HG03064 (cell line): Measurements from ENCODE around the gene CAV3.

Experiments
- ATAC-seq: cut with Tn5 transposase; IDR thresholded peaks from one replicate; pipeline ENCODE4 v1.9.1; 2021; ENCODE audit warnings: low read depth; ENCODE audit not compliant: unreplicated experiment

CAV3 gene

DNA sequence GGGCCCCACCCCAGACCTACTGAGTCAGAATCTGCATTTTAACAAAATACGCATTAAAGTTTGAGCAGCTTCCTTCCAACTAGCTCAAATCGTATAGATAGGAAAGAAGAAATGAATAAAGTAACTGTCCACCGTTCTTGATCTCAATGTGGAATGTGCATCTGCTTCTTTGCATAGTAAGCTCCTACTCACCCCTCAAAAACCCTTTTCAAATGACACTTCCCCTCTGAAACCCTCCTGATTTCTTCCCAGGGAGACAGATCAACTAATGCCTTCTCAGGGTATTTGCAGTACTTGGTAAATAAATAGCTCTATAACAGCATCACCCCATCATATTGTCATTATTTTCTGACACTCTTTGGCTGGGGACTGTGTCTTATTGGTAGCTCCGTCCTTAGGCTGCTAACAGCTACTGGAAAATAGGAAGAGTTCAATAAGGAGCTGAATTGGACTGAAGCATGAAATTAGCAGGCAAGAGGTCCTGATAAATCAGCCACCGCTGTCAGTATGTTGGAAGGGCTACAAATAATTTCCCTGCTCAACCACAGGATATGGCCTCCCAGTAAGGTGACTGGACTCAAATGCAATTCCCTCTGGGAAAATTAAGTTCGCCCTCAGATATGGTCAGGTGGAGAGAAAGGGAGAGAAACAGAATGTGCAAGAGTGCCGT is 25.6 kb downstream of the CAV3 start:
- no peak for ATAC-seq

DNA sequence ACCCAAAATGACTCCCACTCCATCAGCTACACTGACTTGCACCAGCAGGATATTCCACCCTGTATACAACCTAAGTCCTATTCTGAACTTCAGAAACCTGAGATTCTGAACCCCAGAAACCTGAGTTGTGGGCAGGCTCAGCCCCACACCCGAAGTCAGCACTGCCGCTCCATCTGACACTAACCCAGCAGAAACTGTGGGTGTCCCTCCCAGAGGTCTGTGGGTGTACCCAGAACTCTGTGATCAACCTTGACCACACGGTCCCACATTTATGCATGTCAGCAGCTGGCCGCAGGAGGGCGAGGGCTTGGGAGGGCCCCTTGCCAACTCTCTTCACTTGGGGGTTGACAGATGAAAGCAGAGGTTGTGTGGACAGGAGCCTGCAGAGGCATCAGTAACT is 26.5 kb downstream of the CAV3 start:
- no peak for ATAC-seq

DNA sequence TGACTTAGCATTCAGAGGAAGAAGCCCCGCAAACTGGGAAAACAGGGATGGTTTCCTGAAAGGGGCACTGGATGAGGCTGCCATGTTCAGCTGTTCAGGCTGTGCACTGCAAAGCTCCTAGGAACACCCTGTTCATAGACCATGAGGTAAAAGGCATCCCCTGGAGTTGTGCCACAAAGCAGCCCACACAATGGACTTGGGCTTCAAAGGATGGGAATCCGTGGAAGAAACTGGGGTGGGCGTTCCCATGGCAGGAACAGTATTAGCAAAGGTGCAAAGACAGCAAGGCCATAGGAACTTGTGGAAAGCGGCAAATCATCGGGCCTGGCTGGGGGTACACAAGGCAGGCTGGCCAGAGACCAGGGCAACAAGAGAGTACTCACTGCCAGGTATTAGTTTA is 26.9 kb downstream of the CAV3 start:
- no peak for ATAC-seq

DNA sequence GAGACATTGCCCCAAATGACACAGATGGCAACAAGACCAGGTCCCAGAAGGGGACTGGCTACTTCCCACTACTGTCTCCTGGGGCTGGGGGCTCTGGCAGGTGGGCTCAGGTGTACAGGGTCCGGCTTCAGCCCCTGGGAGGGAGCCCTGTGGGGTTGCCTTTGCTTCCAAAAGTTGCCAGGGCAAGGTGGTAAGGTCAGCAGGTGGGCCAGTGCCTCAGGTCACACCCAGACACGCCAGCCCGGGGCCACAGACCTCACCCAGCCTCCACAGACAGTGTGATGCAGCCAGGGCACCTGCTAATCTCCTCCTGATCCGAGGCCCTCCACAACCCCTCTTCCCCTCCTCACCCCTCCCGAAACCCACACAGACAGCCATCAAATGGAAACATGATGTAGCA is 28.3 kb downstream of the CAV3 start:
- ATAC-seq: no peak

DNA sequence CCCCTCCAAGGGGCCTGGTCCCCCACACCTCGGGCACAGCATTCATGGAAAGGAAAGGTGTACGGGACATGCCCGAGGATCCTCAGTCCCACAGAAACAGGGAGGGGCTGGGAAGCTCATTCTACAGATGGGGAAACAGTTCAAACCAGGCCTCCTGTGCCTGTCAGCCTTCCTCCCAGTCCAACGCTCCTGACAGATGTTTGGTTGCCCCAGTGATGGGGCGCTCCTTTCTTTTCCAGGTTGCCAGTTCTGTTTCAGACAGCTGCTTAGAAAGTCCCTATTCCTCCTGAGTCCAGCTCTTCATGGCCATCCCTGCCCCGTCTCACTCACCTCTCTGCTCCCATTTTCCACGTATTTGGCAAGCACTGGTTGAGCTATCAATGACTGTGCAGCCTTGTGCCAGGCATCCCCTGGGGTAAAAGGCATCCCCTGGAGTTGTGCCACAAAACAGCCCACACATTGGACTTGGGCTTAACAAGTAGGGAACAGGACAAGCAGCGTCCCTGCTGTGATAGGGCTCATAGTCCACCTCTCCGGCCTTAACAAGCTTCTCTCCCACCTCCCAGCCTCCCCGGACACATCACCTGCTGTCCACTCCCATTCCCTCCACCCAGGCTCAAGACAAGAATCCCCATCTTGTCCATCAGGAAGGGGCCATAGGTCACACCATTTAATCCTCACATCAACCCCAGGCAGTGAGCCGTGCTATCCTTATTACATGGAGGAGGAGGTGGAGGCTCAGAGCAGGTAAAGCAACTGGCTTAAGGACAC is 29.2 kb downstream of the CAV3 start:
- no peak for ATAC-seq

DNA sequence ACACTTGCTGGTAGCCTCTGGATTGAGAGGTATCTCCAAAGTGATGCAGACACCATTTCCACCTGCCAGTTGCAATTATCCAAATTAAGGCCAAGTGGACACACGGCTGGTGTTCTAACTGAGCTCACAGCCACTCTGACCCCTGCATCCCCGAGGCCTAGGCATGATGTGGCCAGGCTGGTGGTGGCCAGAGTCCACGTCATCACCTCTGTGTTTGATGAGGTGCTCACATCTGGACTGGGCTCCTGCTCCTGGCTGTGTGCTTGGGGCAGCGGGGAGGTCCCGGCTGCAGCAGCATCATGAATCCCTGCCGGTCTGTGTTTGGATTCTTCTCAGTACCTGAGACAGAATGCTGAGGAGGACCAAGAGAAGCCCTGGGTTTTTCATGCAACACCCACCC is 30.9 kb downstream of the CAV3 start:
- no peak for ATAC-seq

DNA sequence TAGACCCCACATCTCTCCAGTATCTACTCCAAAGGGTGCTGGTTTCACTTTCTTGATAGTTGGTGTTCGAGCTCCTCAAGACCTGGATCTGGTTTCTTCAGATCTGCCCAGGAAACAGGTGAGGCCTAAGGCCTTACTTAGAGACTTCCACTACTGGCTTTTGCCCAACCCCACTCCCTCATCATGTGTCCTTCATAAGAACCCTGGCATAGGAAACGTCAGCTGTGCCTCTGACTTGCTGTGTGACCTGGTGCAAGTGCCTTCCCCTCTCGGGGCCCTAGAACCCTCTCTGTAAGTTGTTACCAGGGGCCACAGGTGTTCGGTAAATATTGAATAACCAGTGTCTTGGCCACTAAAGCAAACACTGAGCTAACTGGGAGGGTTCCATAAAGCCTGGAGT is 31.9 kb downstream of the CAV3 start:
- ATAC-seq: no peak

DNA sequence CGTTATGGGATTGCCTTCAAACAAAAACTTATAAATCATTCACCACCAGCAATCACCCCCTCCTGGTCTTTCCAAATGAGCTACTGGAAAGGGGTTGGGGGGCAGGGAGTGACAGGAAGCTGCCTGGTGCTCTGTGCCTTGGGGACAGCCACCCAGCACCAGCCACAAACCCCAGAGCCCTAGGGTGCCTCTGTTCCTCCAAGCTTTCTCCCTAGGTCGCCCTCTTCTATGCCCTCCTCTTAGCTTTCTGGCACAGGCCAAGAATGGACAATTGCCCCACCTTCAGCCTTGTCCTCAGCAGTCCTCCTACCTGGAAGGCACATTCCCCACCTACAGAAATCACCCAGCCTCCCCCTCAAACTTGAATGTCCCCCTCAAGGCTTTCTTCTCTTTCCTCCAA is 32.5 kb downstream of the CAV3 start:
- no peak for ATAC-seq

DNA sequence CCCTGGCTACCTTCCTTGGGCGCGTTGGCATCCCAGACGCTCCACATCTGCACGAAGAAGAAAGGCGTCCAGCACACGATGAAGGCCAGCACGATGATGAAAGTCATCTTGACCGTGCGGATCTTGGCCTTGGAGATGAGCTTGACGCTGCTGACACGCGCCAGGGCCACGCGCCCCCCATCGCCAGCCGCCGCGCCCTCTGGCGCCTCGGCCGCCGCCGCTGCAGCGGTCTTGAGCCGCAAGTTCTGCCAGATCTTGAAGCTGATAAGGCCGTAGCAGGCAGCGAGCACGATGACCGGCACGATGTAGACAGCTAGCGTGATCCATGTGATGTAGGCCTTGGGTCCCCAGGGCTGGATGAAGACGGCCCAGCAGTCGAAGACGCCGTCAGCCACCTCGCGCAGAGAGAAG is 33.7 kb downstream of the CAV3 start:
- ATAC-seq: no peak

DNA sequence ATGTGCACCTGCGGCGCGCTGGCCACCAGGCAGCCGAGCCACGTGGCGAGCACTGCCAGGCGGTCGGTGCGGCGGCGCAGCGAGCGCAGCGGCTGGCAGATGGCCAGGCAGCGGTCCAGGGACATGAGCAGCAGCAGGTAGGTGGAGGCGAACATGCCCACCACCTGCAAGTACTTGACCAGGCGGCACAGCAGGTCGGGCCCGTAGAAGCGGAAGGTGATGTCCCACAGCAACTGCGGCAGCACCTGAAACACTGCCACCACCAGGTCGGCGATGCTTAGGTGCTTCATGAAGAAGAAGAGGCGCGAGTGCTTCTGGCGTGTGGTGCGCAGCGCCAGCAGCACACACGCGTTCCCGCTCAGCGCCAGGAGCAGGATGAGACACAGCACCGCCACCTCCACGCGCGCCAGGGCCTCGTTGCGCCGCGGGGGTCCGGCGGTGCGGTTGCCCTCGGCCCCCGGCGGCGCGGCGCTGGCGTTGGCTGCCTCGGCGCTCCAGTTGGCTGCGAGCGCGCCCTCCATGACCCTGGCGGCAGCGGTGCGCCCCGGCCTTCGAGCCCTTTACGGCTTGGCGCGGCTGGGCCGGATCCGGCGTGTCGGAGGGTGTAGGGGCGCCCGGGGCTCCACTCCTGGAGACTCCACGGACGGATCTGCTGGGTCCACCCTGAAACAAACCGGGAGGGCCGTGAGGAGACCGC is 34.2 kb downstream of the CAV3 start:
- peak; percentile 46 for ATAC-seq

DNA sequence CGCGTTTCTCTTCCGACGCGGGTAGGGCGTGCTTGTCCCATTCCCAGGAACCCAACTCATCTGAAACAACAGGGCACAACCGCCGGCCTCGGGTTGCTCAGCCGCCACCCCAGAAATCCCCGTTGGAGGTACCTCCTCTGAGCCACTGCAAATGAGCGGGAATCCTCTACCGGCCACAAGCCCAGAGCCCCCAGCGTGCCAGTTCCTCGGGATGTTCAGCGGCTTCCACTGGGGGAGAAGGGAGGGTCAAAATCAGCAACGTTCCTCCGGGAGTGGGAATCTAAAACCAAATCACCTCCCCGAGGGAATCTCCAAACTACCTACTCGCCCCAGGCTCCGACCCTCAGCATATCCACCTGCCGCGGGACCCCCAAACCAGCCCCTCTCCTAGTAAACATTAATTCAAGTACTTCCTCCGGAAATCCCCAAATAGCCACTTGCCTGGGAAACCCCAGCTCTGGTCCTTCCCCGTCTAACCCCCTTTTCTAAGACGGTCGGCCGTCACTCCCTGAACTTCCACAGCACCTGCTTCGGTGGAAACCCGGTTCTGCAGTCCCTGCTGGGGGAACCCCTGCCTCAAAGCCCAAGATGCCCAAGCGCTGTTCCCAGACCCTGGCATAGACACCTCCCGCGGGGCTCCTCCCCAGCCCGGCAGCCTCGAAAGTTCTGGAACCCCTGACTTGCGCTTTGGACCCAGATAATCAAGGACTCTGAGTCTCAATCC is 34.9 kb downstream of the CAV3 start:
- peak; percentile 27 for ATAC-seq

DNA sequence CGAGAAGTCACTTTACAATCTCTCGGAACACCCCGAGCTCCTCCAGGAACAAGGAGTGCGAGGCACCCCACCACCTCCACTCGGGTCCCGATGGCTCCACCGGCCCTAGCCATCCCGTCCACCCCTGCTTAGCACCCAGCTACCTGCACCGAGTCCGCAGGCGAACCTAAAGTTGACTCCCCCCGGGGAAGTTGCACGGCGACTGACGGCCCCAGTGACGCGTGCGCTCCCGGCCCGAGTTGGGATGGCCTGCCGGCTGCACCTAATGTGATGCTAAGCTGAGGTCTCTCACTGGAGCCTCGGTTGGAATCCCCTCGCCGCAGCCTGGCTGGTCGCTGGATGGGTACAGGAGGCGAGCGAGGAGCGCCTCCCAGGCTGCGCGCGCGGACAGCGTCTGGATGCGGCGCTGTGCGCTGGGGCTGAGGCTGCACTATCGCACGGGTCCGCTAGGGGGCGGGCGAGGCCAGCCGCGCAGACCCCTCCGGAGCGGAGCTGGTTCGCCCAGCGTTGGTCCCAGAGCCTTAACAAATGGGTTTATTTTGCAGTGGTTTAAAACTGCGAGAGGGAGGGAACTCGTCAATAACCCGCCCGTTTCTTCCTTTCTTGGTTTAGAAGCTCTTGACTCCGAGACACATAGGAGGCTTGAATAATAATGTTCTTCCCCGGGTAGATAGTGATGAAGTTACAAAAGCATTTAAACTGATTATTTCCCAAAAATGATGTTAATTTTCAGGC is 35.7 kb downstream of the CAV3 start, which contains the start of gene OXTR:
TSS of gene OXTR (minus strand) at position 526 of the 735 bp plus-strand sequence. CDS start 1,426 bp downstream, outside the sequence.
- ATAC-seq: peak; percentile 67

DNA sequence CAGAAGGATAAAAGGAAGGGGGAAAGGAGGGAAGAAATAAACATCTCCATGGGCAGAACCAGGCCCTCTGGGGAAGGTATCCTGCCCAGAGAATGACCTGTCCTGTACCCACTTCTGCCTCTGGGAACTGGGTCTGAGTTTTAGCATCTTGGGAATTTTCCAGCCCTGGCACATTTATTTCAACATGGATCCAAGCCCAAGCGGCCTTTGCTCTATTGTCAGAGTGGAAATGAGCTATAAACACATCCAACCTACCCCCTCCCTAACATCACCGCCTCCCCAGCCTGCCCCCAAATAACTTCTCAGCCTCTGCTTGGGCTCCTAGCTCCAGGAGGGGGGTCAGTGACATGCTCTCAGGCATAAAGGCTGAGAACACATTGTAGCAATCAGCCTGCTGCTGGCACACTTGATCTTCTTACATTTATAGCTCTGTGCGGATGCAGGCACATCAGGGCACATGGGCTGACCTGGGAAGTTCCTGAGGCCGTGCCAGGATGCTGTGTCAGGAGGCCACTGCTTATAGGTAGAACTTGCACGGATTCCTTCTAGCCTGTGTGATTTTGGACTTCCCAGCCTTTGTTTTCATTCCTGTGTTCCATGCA is 40.4 kb downstream of the CAV3 start:
- ATAC-seq: no peak

DNA sequence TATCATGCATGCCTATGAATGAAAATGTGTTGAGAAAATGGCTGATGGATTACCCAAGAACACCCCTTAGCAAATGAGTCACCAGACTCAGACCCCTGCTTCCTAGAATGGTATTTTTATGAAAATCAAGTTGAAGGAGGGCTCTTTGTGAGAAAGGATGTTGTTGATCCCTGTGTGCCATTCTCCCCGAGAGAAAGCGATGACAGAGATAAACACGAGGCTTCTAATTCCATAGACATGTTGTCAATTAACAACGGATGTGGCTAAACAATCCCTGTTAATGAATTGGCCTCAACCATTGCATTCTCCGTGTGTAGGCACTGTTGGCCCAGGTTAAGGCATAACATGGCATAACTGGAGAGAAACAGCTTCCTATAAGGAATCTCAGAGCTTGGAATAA is 41.6 kb downstream of the CAV3 start:
- ATAC-seq: no peak

DNA sequence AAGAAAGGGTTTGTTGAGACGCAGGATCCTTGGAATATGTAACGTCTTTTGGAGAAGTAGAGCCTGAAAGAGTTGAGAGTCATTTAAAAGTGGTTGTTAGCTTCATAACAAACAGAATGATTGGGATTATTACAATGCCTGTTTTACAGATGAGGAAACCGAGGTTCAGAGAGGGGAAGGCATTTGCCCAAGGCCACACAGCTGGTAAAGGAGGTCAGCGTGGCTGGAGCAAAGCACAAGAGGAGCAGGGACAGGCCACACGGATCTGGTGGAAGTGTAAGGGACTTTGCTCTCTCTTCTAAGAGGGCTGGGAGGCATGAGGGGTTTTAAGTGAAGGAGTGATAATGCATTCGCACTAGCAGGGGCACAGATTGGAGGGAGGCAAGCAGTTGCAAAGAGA is 42.0 kb downstream of the CAV3 start:
- ATAC-seq: no peak

DNA sequence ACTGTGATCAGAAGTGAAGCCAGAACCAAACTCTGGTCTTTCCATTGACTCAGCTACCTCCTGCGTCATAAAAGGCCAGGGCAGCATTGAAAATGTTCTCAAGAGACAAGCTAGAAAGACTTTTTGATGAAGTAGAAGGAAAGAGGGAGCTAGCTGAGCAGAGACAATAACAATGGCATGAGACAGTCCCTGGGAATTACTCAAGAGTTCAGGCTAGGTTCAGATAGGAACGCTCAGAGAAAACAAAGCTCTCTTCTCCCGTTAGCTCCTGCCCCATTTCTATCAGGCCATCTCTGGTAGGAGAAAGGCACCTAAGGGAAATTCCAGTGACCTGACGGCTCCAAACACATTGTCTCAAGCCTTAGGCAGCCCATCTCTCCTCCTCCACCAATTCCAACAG is 42.8 kb downstream of the CAV3 start:
- no peak for ATAC-seq

DNA sequence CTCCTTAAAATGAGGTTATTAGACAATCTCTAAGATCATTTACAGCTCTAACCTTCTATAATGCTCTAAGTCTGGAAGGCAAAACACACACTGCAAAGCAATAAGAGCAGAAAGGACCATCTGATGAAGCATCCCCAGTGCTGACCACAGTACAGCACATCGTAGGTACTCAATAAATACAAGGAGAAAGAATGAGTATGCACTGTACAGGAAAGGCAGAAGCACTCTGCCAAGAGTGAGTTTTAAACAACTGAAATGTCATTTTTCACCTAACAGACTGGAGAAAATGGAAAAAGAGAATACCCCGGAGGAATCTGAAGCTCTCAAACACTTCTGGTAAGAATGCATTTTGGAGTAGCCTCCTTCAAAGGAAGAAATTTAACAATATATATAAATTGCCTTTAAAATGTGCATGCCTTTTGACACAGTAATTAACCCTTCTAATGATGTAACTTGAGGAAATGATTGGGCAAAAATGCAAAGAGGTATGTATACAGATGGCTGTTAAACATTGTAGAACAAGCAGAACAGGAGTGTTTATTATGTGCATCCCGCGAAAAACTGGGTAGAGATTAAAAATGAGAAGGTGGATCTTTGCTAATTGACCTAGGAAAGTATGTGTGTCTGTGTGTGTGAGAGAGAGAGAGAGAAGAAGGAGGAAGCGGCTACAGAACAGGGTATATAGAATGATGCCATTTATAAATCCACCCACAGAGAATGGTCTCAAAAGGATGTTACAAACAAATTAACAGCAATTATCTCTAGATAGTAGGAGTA is 43.8 kb downstream of the CAV3 start:
- ATAC-seq: no peak

DNA sequence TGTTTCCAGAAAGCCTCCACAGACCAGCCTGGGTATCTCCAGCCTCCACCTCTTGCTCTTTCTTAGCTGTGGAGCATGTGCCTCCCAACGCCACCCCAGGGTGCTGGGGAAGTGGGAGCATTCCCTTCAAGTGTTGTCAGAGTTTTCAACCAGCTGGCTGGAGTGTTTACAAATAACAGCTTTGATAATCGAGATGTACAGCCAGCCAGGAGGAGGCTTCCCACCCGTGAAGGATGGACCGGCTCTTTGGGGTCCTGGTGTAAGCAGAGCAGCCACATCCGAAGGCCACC is 44.3 kb downstream of the CAV3 start:
- ATAC-seq: no peak

DNA sequence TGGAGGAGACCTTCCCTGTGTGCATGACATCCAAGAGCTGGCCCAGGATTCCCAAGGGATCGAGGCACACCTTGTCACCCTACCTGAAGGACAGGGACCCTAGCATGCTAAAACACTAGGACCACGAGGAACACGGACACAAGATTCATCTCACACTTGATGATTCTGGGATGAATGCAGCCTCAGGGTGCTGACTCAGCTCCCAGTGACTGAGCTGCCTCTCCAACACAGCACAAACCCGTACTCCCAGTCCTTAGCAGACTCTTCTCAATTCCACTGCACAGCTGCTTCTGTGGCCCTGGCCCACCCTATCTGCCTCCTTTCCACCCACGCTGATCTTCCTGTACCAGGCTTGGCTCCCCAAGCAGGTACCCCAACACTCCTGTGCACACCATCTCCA is 44.9 kb downstream of the CAV3 start:
- no peak for ATAC-seq
